ENCODE results near the gene MYO1C. TPM values are rescaled to one million over a fixed set of nuclear protein-coding genes. Genes with fewer than 3 reads are reported as not detected.
"Not testable (repeated sequence)": the region's sequence is repeated elsewhere in the genome, so short reads cannot be mapped to it uniquely, and the experiment has no call there.

MYO1C gene
- total and polyA plus RNA-seq, 2 experiments from 2014 or later, result 76.8 to 85.3 TPM

- peaks cover 74% of the 10 kb centered on the region for H4K20me1 ChIP-seq (ENCODE audit: insufficient read depth, poor library complexity, severe bottlenecking)
Measured at GRCh38 chr17:1446201-1446600, 46.3 kb downstream of the MYO1C start.

DNA sequence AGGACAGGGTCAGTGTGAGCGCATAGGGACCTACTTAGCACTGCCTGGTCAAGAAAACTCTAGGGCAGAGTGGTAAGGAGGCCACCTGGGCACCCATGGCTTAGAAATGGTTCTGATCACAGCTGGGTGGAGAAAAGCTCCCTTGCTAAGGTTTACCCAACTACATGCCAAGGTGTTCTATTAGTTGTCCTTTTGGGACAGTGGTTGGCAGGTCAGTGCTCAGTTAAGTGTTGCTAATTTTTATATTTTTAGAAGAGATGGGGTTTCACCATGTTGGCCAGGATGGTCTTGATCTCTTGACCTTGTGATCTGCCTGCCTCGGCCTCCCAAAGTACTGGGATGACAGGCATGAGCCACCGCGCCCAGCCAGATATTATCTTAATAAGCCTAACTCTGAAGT, 46.8 kb downstream of the MYO1C start:
- not testable (repeated sequence) for H3K27me3 ChIP-seq; H3K9me3 ChIP-seq (ENCODE audit: low read depth); DNase-seq (ENCODE audit: low spot score); H3K4me1 ChIP-seq (ENCODE audit: insufficient read depth); H2AFZ ChIP-seq; H3K36me3 ChIP-seq (replicated peaks; ENCODE audit: insufficient read depth, low read depth); H3K9me2 ChIP-seq (replicated peaks; ENCODE audit: insufficient read depth); H3K4me3 ChIP-seq; H3K4me2 ChIP-seq; H3K27ac ChIP-seq
- WGBS (ENCODE audit: low lambda C conversion rate, missing lambda C conversion rate), result 96% methylated on average over 4 of the region's 4 CpGs
- peaks cover 75% of the 10 kb centered on the region for H4K20me1 ChIP-seq (ENCODE audit: insufficient read depth, poor library complexity, severe bottlenecking)
- peaks cover 97% of the 10 kb centered on the region for H3K79me2 ChIP-seq

More at GRCh38 chr17:1446201-1446600, 46.3 kb downstream of the MYO1C start:
- no peak overlapping the region for H3K4me3 ChIP-seq
- peaks cover 97% of the 10 kb centered on the region for H3K79me2 ChIP-seq
- no peaks in the 10 kb centered on the region for H3K27me3 ChIP-seq
- DNase-seq (ENCODE audit: low spot score), result no peak
- no peak overlapping the region for H2AFZ ChIP-seq
- H3K4me1 ChIP-seq (ENCODE audit: insufficient read depth), result peaks cover 3% of the 10 kb centered on the region
- no peaks in the 10 kb centered on the region for H3K9me2 ChIP-seq (replicated peaks; ENCODE audit: insufficient read depth)
- WGBS (ENCODE audit: low lambda C conversion rate, missing lambda C conversion rate), result 95% methylated on average over 12 of the region's 12 CpGs
- H3K27ac ChIP-seq, result no peak overlapping the region
- no peaks in the 10 kb centered on the region for H3K9me3 ChIP-seq (ENCODE audit: low read depth)
- H3K36me3 ChIP-seq (replicated peaks; ENCODE audit: insufficient read depth, low read depth), result no peaks in the 10 kb centered on the region
- TF ChIP-seq EZH2 (IDR thresholded peaks at IDR 0.05; ENCODE audit: borderline replicate concordance) (no peak), CTCF (IDR thresholded peaks at IDR 0.05; ENCODE audit: poor library complexity) (no peak), EZH2phosphoT487 (IDR thresholded peaks at IDR 0.05; ENCODE audit: low read depth, severe bottlenecking, unreplicated experiment) (no peak)
- no peak overlapping the region for H3K4me2 ChIP-seq

- WGBS (ENCODE audit: low lambda C conversion rate, missing lambda C conversion rate), result 100% methylated on average over 6 of the region's 6 CpGs
- H3K9me3 ChIP-seq (ENCODE audit: low read depth); H3K27me3 ChIP-seq; H3K36me3 ChIP-seq (replicated peaks; ENCODE audit: insufficient read depth, low read depth); DNase-seq (ENCODE audit: low spot score); H3K27ac ChIP-seq; H3K4me1 ChIP-seq (ENCODE audit: insufficient read depth); H3K9me2 ChIP-seq (replicated peaks; ENCODE audit: insufficient read depth); H3K4me3 ChIP-seq; H3K4me2 ChIP-seq; H2AFZ ChIP-seq: not testable (repeated sequence)
- peaks cover 97% of the 10 kb centered on the region for H3K79me2 ChIP-seq
- H4K20me1 ChIP-seq (ENCODE audit: insufficient read depth, poor library complexity, severe bottlenecking), result peaks cover 65% of the 10 kb centered on the region
Measured at GRCh38 chr17:1442721-1443120, 49.8 kb downstream of the MYO1C start.

DNA sequence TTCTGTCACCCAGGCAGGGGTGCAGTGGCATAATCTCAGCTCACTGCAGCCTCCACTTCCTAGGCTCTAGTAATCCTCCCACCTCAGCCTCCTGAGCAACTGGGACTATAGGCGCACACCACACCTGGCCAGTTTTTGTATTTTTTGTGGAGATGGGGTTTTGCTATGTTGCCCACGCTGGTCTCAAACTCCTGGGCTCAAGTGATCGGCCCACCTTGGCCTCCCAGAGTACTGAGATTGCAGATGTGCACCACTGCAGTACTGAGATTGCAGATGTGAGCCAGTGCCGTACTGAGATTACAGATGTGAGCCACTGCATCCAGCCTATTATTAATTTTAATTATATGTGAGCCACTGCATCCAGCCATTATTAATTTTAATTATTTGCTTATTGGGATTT, 50.3 kb downstream of the MYO1C start:
- H3K27me3 ChIP-seq, result no peaks in the 10 kb centered on the region
- WGBS (ENCODE audit: low lambda C conversion rate, missing lambda C conversion rate), result 99% methylated on average over 4 of the region's 4 CpGs
- no peak for TF ChIP-seq EZH2phosphoT487 (IDR thresholded peaks at IDR 0.05; ENCODE audit: low read depth, severe bottlenecking, unreplicated experiment)
- no peak for TF ChIP-seq EZH2 (IDR thresholded peaks at IDR 0.05; ENCODE audit: borderline replicate concordance)
- no peak for TF ChIP-seq CTCF (IDR thresholded peaks at IDR 0.05; ENCODE audit: poor library complexity)
- no peak overlapping the region for H3K4me2 ChIP-seq
- no peaks in the 10 kb centered on the region for H3K9me3 ChIP-seq (ENCODE audit: low read depth)
- H3K36me3 ChIP-seq (replicated peaks; ENCODE audit: insufficient read depth, low read depth), result no peaks in the 10 kb centered on the region
- peaks cover 97% of the 10 kb centered on the region for H3K79me2 ChIP-seq
- DNase-seq (ENCODE audit: low spot score), result no peak
- H3K4me3 ChIP-seq, result no peak overlapping the region
- H3K9me2 ChIP-seq (replicated peaks; ENCODE audit: insufficient read depth), result no peaks in the 10 kb centered on the region
- no peak overlapping the region for H3K27ac ChIP-seq
- H3K4me1 ChIP-seq (ENCODE audit: insufficient read depth), result no peaks in the 10 kb centered on the region
- no peak overlapping the region for H2AFZ ChIP-seq
- peaks cover 65% of the 10 kb centered on the region for H4K20me1 ChIP-seq (ENCODE audit: insufficient read depth, poor library complexity, severe bottlenecking)

All from hepatocyte (in vitro differentiated cells).